ENCODE measurements around the gene RARA.

DNA sequence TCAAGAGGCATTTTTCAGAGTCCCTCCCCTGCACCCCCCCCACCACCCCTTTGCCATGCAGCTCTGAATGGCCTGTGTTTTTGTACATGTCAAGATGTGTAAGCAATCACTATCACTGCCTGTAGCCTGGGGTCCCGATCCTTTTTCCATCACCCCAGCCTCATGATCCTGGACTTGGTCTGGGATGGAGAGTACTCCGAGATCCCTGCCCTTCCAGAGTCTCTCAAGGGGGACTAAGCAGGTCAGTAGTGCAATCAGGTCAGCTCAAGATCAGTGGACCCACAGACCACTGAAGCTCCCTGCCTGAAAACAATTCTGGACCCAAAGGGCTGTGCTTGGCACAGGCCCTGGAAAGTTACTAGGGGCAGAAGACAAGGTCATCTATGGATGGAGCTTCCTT is 63.1 kb downstream of the RARA start:
- TF ChIP-seq CTCF (IDR thresholded peaks at IDR 0.05; ENCODE audit: poor library complexity, severe bottlenecking) = no peak
- TF ChIP-seq SMC3 (conservative IDR thresholded peaks at IDR 0.05; ENCODE audit: poor library complexity) = no peak
- no peak for TF ChIP-seq RAD21 (conservative IDR thresholded peaks at IDR 0.05)
- no peak for TF ChIP-seq EZH2 (IDR thresholded peaks at IDR 0.05; ENCODE audit: borderline replicate concordance, insufficient read depth, low read length, poor library complexity, severe bottlenecking)
